ENCODE results near the gene ELF1. TPM values are rescaled to one million over a fixed set of nuclear protein-coding genes. Genes with fewer than 3 reads are reported as not detected.
"Not testable (repeated sequence)": the region's sequence is repeated elsewhere in the genome, so short reads cannot be mapped to it uniquely, and the experiment has no call there.

ELF1 gene
- total RNA-seq, 1 experiment from 2014 or later: 36.0 TPM

DNA sequence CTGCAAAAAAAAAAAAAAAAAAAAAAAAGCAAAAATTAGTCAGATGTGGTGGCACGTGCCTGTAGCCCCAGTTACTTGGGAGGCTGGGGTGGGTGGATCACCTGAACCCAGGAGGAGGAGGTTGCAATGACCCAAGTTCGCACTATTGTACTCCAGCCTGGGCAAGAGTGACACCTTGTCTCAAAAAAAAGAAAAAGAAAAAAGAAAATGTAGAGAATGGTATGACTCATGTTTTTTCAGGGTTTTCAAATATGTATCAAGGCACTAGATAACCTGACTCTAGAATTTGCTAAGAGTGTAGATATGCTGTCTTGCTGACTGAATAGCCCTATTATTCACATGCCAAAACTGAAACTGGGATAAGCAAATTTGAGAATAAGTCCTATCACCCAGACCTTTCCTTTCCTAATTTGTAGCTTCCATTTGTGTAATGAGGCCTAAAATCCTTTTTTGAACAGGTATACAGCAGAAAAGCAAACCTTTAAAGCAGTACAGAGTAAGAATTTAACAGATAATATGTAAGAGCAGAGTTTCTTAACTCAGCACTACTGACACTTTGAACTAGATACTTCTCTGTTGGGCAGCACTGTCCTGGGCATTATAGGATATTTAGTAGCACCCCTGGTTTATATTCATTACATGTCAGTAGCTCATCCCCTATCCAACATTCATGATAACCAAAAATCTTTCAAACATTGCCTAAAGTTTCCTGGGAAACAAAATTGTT, 108.6 kb downstream of the ELF1 start:
- Histone ChIP-seq H3K27ac (0 out of 2 replicates have a peak overlapping the region, but pooled peaks have one; percentile 29), H3K4me1 (replicated peaks; ENCODE audit: insufficient read depth) (no peaks in the 10 kb centered on the region), H2AFZ (no peak overlapping the region), H3K9me2 (ENCODE audit: insufficient read depth) (no peaks in the 10 kb centered on the region), H3K4me2 (no peak overlapping the region), H3K27me3 (ENCODE audit: insufficient read depth, low read depth) (no peaks in the 10 kb centered on the region), H3K79me2 (ENCODE audit: low read depth) (no peaks in the 10 kb centered on the region), H4K20me1 (ENCODE audit: insufficient read depth) (no peaks in the 10 kb centered on the region), H3F3A (ENCODE audit: insufficient read depth, low read depth) (no peaks in the 10 kb centered on the region), H3K9me3 (ENCODE audit: insufficient read depth, low read depth) (no peaks in the 10 kb centered on the region), H3K4me3 (no peak overlapping the region), H3K36me3 (ENCODE audit: low read depth) (no peaks in the 10 kb centered on the region)
- intact Hi-C loops (cut with micrococcal nuclease; ENCODE audit: unreplicated experiment): no loop called here
- CTCF ChIA-PET: no interaction called here
- no TSS peak for BruUV-seq (replicated peaks)
- no peak for TF ChIP-seq EZH2 (IDR thresholded peaks at IDR 0.05; ENCODE audit: low read depth)
- no peak for TF ChIP-seq CTCF (conservative IDR thresholded peaks at IDR 0.05)
- DNase-seq: no peak
- POLR2A ChIA-PET (ENCODE audit: unreplicated experiment): interaction anchor here (0.6 kb wide), 1 partner anchor 113 kb away, joined by 6 read pairs; no protein-coding TSS in a partner anchor

DNA sequence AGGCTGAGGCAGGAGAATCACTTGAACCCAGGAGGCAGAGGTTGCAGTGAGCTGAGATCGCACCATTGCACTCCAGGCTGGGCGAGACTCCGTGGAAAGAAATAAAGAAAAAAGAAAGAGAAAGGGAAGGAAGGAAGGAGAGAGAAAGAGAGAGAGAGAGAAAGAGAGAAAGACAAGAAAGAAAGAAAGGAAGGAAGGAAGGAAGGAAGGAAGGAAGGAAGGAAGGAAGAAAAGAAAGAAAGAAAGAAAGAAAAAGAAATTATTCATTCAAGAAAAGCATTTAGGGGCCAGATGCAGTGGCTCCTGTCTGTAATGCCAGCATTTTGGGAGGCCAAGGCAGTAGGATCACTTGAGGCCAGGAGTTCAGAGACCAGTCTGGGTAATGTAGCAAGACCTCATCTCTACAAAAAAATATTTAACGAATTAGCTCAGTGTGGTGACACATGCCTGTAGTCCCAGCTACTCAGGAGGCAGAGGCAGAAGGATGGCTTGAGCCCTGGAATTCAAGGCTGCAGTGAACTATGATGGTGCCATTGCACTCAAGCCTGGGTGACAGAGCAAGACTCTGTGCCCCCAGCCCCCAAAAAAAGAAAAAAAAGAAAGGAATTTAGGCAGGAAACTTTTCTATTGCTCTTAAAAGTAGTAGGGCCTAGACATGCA, 109.4 kb downstream of the ELF1 start:
- H3F3A ChIP-seq (ENCODE audit: insufficient read depth, low read depth); BruUV-seq (replicated peaks); H3K9me3 ChIP-seq (ENCODE audit: insufficient read depth, low read depth); DNase-seq; CTCF ChIA-PET; H3K36me3 ChIP-seq (ENCODE audit: low read depth); H3K4me1 ChIP-seq (replicated peaks; ENCODE audit: insufficient read depth); H3K27me3 ChIP-seq (ENCODE audit: insufficient read depth, low read depth); H4K20me1 ChIP-seq (ENCODE audit: insufficient read depth); H3K4me2 ChIP-seq; POLR2A ChIA-PET (ENCODE audit: unreplicated experiment); H3K4me3 ChIP-seq; H3K9me2 ChIP-seq (ENCODE audit: insufficient read depth); H2AFZ ChIP-seq; intact Hi-C loops (cut with micrococcal nuclease; ENCODE audit: unreplicated experiment); H3K79me2 ChIP-seq (ENCODE audit: low read depth); H3K27ac ChIP-seq: not testable (repeated sequence)

GRCh38 chr13:40908546-40908945, 110.6 kb downstream of the ELF1 start:
- Histone ChIP-seq H3K79me2 (ENCODE audit: low read depth) (no peaks in the 10 kb centered on the region), H3K27ac (no peak overlapping the region), H2AFZ (no peak overlapping the region), H3K4me2 (no peak overlapping the region), H3K4me1 (replicated peaks; ENCODE audit: insufficient read depth) (no peaks in the 10 kb centered on the region), H3K9me3 (ENCODE audit: insufficient read depth, low read depth) (no peaks in the 10 kb centered on the region), H3K36me3 (ENCODE audit: low read depth) (no peaks in the 10 kb centered on the region), H3K27me3 (ENCODE audit: insufficient read depth, low read depth) (no peaks in the 10 kb centered on the region), H3K9me2 (ENCODE audit: insufficient read depth) (no peaks in the 10 kb centered on the region), H3F3A (ENCODE audit: insufficient read depth, low read depth) (no peaks in the 10 kb centered on the region), H3K4me3 (no peak overlapping the region), H4K20me1 (ENCODE audit: insufficient read depth) (no peaks in the 10 kb centered on the region)
- ChIA-PET POLR2A (ENCODE audit: unreplicated experiment) (no interaction called here), CTCF (no interaction called here)
- BruUV-seq (replicated peaks): no TSS peak
- no peak for DNase-seq
- intact Hi-C loops (cut with micrococcal nuclease; ENCODE audit: unreplicated experiment): no loop called here
- no peak for TF ChIP-seq EZH2 (IDR thresholded peaks at IDR 0.05; ENCODE audit: low read depth)
- no peak for TF ChIP-seq CTCF (conservative IDR thresholded peaks at IDR 0.05)

GRCh38 chr13:40901032-40901431, 118.1 kb downstream of the ELF1 start:
- intact Hi-C loops (cut with micrococcal nuclease; ENCODE audit: unreplicated experiment); H3K36me3 ChIP-seq (ENCODE audit: low read depth); H4K20me1 ChIP-seq (ENCODE audit: insufficient read depth); H3F3A ChIP-seq (ENCODE audit: insufficient read depth, low read depth); H3K27ac ChIP-seq; H3K27me3 ChIP-seq (ENCODE audit: insufficient read depth, low read depth); H3K4me2 ChIP-seq; H3K4me3 ChIP-seq; CTCF ChIA-PET; BruUV-seq (replicated peaks); H3K9me2 ChIP-seq (ENCODE audit: insufficient read depth); H3K79me2 ChIP-seq (ENCODE audit: low read depth); H2AFZ ChIP-seq; DNase-seq; H3K4me1 ChIP-seq (replicated peaks; ENCODE audit: insufficient read depth); H3K9me3 ChIP-seq (ENCODE audit: insufficient read depth, low read depth); POLR2A ChIA-PET (ENCODE audit: unreplicated experiment): not testable (repeated sequence)

- H3K27ac ChIP-seq; DNase-seq; H3K9me3 ChIP-seq (ENCODE audit: insufficient read depth, low read depth); H3K79me2 ChIP-seq (ENCODE audit: low read depth); H3K9me2 ChIP-seq (ENCODE audit: insufficient read depth); H3F3A ChIP-seq (ENCODE audit: insufficient read depth, low read depth); H3K36me3 ChIP-seq (ENCODE audit: low read depth); CTCF ChIA-PET; H3K27me3 ChIP-seq (ENCODE audit: insufficient read depth, low read depth); H3K4me1 ChIP-seq (replicated peaks; ENCODE audit: insufficient read depth); BruUV-seq (replicated peaks); H4K20me1 ChIP-seq (ENCODE audit: insufficient read depth); H3K4me3 ChIP-seq; H2AFZ ChIP-seq; intact Hi-C loops (cut with micrococcal nuclease; ENCODE audit: unreplicated experiment); POLR2A ChIA-PET (ENCODE audit: unreplicated experiment); H3K4me2 ChIP-seq: not testable (repeated sequence)
These were observed 118.5 kb downstream of the ELF1 start for GRCh38 chr13:40900568-40900967.

Measured in PC-9 (cell line).